Measurements from ENCODE around the gene TNNT3.

DNA sequence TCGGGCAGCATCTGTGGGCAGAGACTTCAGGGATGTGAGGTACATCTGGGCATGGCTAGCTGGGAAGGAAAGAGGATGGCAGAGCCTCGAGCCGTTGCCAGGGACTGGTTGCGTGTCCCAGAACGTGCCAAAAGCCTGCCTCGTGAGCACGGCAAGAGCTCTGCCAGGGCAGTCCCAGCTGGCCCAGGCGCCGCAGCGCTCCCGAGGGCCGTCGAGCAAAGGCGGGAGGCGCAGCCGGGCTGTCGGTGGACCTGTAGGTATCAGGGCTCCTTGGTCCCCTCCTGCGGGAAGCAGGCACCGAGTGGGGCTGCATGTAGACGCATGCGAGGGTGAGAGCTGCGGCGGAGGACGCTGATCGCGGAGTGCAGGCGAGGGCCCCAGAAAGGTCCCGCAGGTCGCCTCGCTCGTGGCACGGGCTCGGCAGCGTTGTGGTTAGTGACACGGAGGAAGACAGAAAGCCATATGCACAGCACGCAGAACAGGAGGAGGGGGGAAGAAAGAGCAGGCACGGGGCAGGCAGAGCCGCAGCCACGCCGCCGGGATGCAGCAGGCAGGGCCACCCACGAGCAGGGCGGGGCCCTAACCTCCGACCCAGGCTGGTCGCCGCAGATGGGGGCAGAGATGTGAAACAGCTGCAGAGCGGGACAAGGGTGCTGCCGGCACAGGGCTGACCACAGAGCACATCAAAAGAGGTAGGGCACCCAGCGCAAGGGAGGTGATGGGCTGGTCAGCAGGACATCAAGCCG is 48.6 kb upstream of the TNNT3 start:
- TF ChIP-seq GATA2 (IDR thresholded peaks at IDR 0.05; ENCODE audit: low read depth, low read length) (no peak), GATA3 (IDR thresholded peaks at IDR 0.05; ENCODE audit: low read depth, low read length) (no peak)
